RKO (cell line): ENCODE results near the gene PIM1.
"Not testable (repeated sequence)": the region's sequence is repeated elsewhere in the genome, so short reads cannot be mapped to it uniquely, and the experiment has no call there.

Experiments
- DNase-seq: peaks from one replicate; pipeline ENCODE4 v3.0.0-alpha.2; 2016; ENCODE audit warnings: low spot score

PIM1 gene

DNA sequence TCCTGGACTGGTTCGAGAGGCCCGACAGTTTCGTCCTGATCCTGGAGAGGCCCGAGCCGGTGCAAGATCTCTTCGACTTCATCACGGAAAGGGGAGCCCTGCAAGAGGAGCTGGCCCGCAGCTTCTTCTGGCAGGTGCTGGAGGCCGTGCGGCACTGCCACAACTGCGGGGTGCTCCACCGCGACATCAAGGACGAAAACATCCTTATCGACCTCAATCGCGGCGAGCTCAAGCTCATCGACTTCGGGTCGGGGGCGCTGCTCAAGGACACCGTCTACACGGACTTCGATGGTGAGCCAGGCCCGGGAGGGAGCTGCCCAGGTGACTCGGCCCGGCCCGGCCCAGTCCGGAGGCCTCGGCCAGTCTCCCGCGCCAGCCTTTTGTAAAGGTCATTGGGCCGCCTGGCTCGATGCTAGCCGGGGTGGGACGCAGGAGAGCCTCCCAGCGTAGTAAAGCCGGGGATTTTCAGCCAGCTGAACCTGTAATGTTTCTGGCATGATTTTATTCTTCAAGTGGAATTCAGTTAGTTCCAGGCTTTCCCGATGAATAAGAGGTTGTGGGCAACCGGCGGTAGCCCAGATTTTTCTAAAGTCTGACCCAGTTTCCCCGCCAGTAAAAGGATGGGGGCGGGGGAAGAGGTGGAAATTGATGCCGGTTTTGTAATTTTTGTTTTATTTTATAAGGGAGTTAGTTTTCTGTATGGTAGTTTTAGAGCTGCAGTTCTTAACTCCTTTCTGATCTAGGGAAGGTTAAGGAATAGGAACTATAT, 1.4 kb downstream of the PIM1 start:
- DNase-seq = peak; percentile 49

- peak; percentile 88 for DNase-seq
These were observed 2.2 kb downstream of the PIM1 start for GRCh38 chr6:37171970-37172812.

- DNase-seq = no peak
These were observed 3.0 kb downstream of the PIM1 start for GRCh38 chr6:37172912-37173492.

- DNase-seq = no peak
These were observed 3.7 kb downstream of the PIM1 start for GRCh38 chr6:37173493-37174195.

- no peak for DNase-seq
These were observed 4.2 kb downstream of the PIM1 start for GRCh38 chr6:37174196-37174514.

- DNase-seq = no peak
These were observed 4.8 kb downstream of the PIM1 start for GRCh38 chr6:37174515-37175331.

- no peak for DNase-seq
These were observed 5.6 kb downstream of the PIM1 start for GRCh38 chr6:37175332-37176267.

- DNase-seq = no peak
These were observed 6.5 kb downstream of the PIM1 start for GRCh38 chr6:37176268-37177076.

GRCh38 chr6:37177077-37177934, 7.4 kb downstream of the PIM1 start:
- no peak for DNase-seq

GRCh38 chr6:37177935-37178517, 8.1 kb downstream of the PIM1 start:
- no peak for DNase-seq

DNA sequence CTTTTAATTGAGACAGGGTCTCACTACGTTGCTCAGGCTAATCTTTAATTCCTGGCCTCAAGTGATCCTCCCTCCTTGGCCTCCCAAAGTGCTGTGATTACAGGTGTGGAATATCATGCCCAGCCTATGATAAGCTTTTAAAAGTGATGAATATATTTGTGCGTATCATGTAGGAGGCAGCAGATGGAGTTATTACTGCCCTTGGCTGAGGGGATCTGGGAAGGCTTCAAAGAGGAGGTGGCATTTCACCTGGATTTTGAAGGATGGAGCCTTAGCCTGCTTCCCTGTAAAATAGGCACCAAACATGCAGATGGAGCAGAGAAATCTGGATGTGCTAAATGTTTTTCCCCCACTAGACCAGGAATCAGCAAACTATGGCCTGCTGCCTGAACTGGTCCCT, 10.1 kb downstream of the PIM1 start:
- no peak for DNase-seq

- DNase-seq = not testable (repeated sequence)
These were observed 10.7 kb downstream of the PIM1 start for GRCh38 chr6:37180610-37181009.

DNA sequence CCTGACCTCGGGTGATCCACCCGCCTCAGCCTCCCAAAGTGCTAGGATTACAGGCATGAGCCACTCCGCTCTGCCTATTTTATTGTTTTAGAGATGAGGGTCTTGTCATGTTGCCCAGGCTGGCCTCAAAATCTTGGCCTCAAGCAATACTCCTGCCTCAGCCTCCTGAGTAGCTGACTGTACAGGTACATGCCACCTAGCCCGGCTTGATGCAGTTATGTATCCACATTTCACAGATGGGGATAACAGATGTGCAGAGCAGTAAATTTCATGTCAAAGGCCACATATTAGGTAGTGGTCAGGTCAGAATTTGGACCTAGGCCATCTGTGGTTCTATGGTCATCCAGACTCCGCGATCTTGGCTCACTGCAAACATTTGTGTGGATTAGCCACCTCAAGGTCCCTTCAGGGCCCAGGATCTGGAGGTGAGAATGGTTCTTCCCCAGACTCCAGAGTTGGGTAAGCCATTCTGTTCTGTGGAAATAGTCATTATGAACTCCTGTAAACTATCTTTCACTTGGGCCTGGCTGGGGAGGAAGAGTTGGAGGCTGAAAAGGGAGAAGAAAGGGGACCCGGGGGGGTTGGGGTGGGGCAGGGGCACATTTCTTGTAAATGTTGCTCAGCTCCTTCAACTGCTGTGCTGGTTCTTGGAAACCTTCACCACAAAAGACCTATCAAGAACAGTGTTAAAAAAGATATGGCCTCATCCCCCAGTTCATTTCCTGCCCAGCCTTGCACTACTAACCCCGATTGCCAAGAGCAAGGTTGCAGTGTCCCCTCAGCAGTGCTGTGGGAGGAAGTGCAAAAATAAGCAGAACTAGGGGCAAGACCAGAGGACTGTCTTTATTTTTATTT, 13.0 kb downstream of the PIM1 start:
- DNase-seq = no peak

- DNase-seq = not testable (repeated sequence)
These were observed 16.2 kb downstream of the PIM1 start for GRCh38 chr6:37185949-37186720.

- no peak for DNase-seq
These were observed 17.5 kb downstream of the PIM1 start for GRCh38 chr6:37187321-37188022.
